GM12878 (cell line): ENCODE results near the gene MEIG1. TPM values are rescaled to one million over a fixed set of nuclear protein-coding genes. Genes with fewer than 3 reads are reported as not detected.

Source experiments
- BCLAF1 ChIP-seq: fragments of 450-650 bp; IDR thresholded peaks from 2 replicates; pipeline ENCODE4 v1.6.1; 2017; ENCODE audit warnings: antibody characterized with exemption, mild to moderate bottlenecking, moderate library complexity
- CBFB ChIP-seq: IDR thresholded peaks from 2 replicates; pipeline ENCODE4 v1.6.1; 2016; ENCODE audit warnings: antibody characterized with exemption, low read depth
- EZH2 ChIP-seq: IDR thresholded peaks from 2 replicates; pipeline ENCODE4 v1.6.1; 2012; ENCODE audit warnings: low read depth, mild to moderate bottlenecking, control low read depth, inconsistent platforms, low read length, borderline replicate concordance; ENCODE audit not compliant: control insufficient read depth
- HDAC6 ChIP-seq: fragments of 200-600 bp; sonication (generic); IDR thresholded peaks from one replicate; pipeline ENCODE4 v1.8.0; 2017; ENCODE audit warnings: antibody characterized with exemption; ENCODE audit not compliant: unreplicated experiment
- LARP7 ChIP-seq: fragments of 450-650 bp; IDR thresholded peaks from 2 replicates; pipeline ENCODE4 v1.6.1; 2017; ENCODE audit warnings: mild to moderate bottlenecking
- NFYA ChIP-seq: IDR thresholded peaks from 2 replicates; pipeline ENCODE4 v1.6.1; 2011; ENCODE audit warnings: low read depth, mild to moderate bottlenecking, low read length, improper control_type of control experiment, borderline replicate concordance
- PKNOX1 ChIP-seq: fragments of 450-650 bp; IDR thresholded peaks from 2 replicates; pipeline ENCODE4 v1.6.1; 2016; ENCODE audit warnings: mild to moderate bottlenecking
- SP1 ChIP-seq: IDR thresholded peaks from one replicate; pipeline ENCODE4 v1.6.1; 2011; ENCODE audit warnings: low read depth, low read length
- TARDBP ChIP-seq: IDR thresholded peaks from 2 replicates; pipeline ENCODE4 v1.6.1; 2016; ENCODE audit warnings: borderline replicate concordance
- TCF7 ChIP-seq: IDR thresholded peaks from 2 replicates; pipeline ENCODE4 v1.6.1; 2014; ENCODE audit warnings: antibody characterized with exemption, borderline replicate concordance
- ZNF622 ChIP-seq: fragments of 450-650 bp; IDR thresholded peaks from 2 replicates; pipeline ENCODE4 v1.6.1; 2017; ENCODE audit warnings: mild to moderate bottlenecking, inconsistent platforms
- ZZZ3 ChIP-seq: IDR thresholded peaks from 2 replicates; pipeline ENCODE4 v1.6.1; 2011; ENCODE audit warnings: low read depth; ENCODE audit not compliant: control insufficient read depth, insufficient read length
- polyA plus RNA-seq, 11 experiments: library from polyadenylated mRNA; depleted of rRNA in 4 of 11; unstranded in 6 of 11; stranded (reverse) in 5 of 11; fragments of >200 nt; fragmentation: Nextera tagmentation in 4 of 11; fragmentation: Illumina TruSeq in 1 of 11; extraction: Ambion mirVana in 4 of 11; extraction: Trizol in 1 of 11; gene quantifications; 1 replicate in 1 of 11; 2 replicates in 10 of 11; pipeline versions ENCODE4 v1.2.1 to v1.2.3, GENCODE V29; 2011 to 2016; ENCODE audit warnings: inconsistent platforms in 2 of 11, missing spikeins in 2 of 11, low read depth in 1 of 11
- total RNA-seq, 4 experiments: library from RNA; depleted of rRNA in 3 of 4; stranded (reverse); fragments of >200 nt in 3 of 4; fragmentation: Illumina TruSeq in 1 of 4; extraction: Trizol in 1 of 4; gene quantifications; 2 replicates each; pipeline versions ENCODE4 v1.2.1 to v1.2.3, GENCODE V29; 2013 to 2021

Gene MEIG1
- total and polyA plus RNA-seq, 10 of the 15 experiments (the other 5 are each of a cell fraction or from before 2014, with no cell fraction given), result 0.13 to 1.9 (median 0.80) TPM; not detected in 2

GRCh38 chr10:14959221-14960057, at the start of gene MEIG1 (continued):
- TF ChIP-seq EZH2, result no peak
- peak; percentile 75 for TF ChIP-seq LARP7
- TF ChIP-seq ZNF622, result no peak
- no peak for TF ChIP-seq SP1
- TF ChIP-seq NFYA, result no peak
- TF ChIP-seq ZZZ3, result no peak
- TF ChIP-seq PKNOX1, result peak; percentile 78
- TF ChIP-seq CBFB, result 0 out of 2 replicates have a peak, but pooled peaks have one; percentile 30
- TF ChIP-seq HDAC6, result no peak
- no peak for TF ChIP-seq BCLAF1
- TF ChIP-seq TARDBP, result no peak
- TF ChIP-seq TCF7, result peak; percentile 53; the same call in 1 of the 2 replicates
